ENCODE measurements around the gene CCDC12.

CCDC12 gene

GRCh38 chr3:46902188-46902631, 74.3 kb downstream of the CCDC12 start:
- no peaks in the 10 kb centered on the region for H3K9me3 ChIP-seq (ENCODE audit: low read depth, low read length)
- DNase-seq (ENCODE audit: low read depth, low spot score): no peak
- TF ChIP-seq FOXP2 (optimal IDR thresholded peaks at IDR 0.05; ENCODE audit: control extremely low read depth, extremely low read length, insufficient read depth) (no peak), POLR2AphosphoS5 (IDR thresholded peaks at IDR 0.05; ENCODE audit: borderline replicate concordance, low read depth, low read length) (no peak), EZH2 (IDR thresholded peaks at IDR 0.05) (no peak)
- no peak overlapping the region for H3K4me3 ChIP-seq
- H3K9ac ChIP-seq (ENCODE audit: insufficient read length): no peak overlapping the region
- no peak overlapping the region for H3K27ac ChIP-seq
- H3K36me3 ChIP-seq (ENCODE audit: insufficient read depth, low read length): no peaks in the 10 kb centered on the region

- TF ChIP-seq EZH2 (IDR thresholded peaks at IDR 0.05) (no peak), POLR2AphosphoS5 (IDR thresholded peaks at IDR 0.05; ENCODE audit: borderline replicate concordance, low read depth, low read length) (no peak)
- no peak for DNase-seq (ENCODE audit: low read depth, low spot score)
- no peaks in the 10 kb centered on the region for H3K9me3 ChIP-seq (ENCODE audit: low read depth, low read length)
- H3K27ac ChIP-seq: no peak overlapping the region
- no peak overlapping the region for H3K4me3 ChIP-seq
- H3K9ac ChIP-seq (ENCODE audit: insufficient read length): no peak overlapping the region
- no peaks in the 10 kb centered on the region for H3K36me3 ChIP-seq (ENCODE audit: insufficient read depth, low read length)
These were observed 74.9 kb downstream of the CCDC12 start for GRCh38 chr3:46901591-46902187.

DNA sequence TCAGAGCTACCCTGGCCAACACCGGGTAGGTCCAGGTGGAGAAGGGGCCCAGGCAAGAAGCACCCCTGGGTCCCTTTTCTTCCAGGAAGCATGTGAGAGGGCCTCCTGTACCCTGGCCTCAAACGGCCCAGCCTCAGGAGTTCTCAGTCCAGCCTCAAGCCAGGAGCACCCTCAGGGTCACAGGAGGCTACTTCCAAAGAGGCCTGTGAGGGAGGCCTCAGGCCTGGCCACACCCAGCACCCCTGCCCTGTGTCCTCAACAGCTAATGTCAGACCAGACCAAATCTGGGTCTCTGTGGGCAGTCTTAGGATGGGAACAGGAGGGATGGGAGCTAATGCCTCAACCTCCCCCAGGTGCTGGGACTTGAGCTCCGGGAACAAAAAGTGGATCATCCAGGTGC, 75.5 kb downstream of the CCDC12 start:
- H3K9ac ChIP-seq (ENCODE audit: insufficient read length): no peak overlapping the region
- H3K4me3 ChIP-seq: no peak overlapping the region
- TF ChIP-seq EZH2 (IDR thresholded peaks at IDR 0.05) (no peak), FOXP2 (optimal IDR thresholded peaks at IDR 0.05; ENCODE audit: control extremely low read depth, extremely low read length, insufficient read depth) (no peak), POLR2AphosphoS5 (IDR thresholded peaks at IDR 0.05; ENCODE audit: borderline replicate concordance, low read depth, low read length) (no peak)
- H3K9me3 ChIP-seq (ENCODE audit: low read depth, low read length): no peaks in the 10 kb centered on the region
- no peaks in the 10 kb centered on the region for H3K36me3 ChIP-seq (ENCODE audit: insufficient read depth, low read length)
- H3K27ac ChIP-seq: no peak overlapping the region
- DNase-seq (ENCODE audit: low read depth, low spot score): no peak

DNA sequence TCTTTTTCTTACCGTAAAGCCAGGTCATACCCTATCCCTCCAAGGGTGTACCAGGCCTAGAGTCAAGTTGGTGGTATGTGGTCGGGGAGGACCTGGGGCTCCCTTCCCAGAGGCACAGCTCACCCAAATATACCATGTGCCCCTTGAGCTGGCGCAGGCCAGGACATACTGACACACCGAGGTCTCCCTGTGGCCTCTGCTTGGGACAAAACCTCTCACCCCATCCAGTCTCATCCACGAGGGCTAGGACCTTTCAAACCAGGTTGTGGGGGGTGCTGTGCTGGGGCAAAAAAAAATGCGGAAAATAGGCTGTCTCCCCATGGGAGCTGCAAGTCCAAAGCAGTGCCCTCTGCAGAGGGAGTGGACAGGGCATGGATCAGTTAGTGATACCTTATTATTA, 76.2 kb downstream of the CCDC12 start:
- Histone ChIP-seq H3K4me3 (no peak overlapping the region), H3K9ac (ENCODE audit: insufficient read length) (no peak overlapping the region), H3K9me3 (ENCODE audit: low read depth, low read length) (no peaks in the 10 kb centered on the region), H3K36me3 (ENCODE audit: insufficient read depth, low read length) (no peaks in the 10 kb centered on the region), H3K27ac (no peak overlapping the region)
- TF ChIP-seq POLR2AphosphoS5 (IDR thresholded peaks at IDR 0.05; ENCODE audit: borderline replicate concordance, low read depth, low read length): no peak
- no peak for TF ChIP-seq EZH2 (IDR thresholded peaks at IDR 0.05)
- no peak for DNase-seq (ENCODE audit: low read depth, low spot score)

DNA sequence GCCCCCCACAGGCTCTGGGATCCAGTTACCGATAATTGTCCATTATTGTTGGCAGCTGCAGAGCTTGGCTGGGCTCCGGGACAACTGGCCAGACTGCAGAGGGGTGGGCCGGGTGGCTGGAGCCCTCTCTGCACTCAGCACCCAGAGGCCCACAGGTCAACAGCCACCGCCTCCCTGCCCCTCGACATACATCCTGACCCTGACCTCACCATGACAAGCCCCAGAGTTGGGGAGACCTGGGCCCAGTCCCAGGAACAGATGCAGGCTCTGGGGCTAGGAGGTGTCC, 76.6 kb downstream of the CCDC12 start:
- no peak overlapping the region for H3K27ac ChIP-seq
- TF ChIP-seq POLR2AphosphoS5 (IDR thresholded peaks at IDR 0.05; ENCODE audit: borderline replicate concordance, low read depth, low read length): no peak
- TF ChIP-seq EZH2 (IDR thresholded peaks at IDR 0.05): no peak
- no peak for TF ChIP-seq FOXP2 (optimal IDR thresholded peaks at IDR 0.05; ENCODE audit: control extremely low read depth, extremely low read length, insufficient read depth)
- DNase-seq (ENCODE audit: low read depth, low spot score): no peak

DNA sequence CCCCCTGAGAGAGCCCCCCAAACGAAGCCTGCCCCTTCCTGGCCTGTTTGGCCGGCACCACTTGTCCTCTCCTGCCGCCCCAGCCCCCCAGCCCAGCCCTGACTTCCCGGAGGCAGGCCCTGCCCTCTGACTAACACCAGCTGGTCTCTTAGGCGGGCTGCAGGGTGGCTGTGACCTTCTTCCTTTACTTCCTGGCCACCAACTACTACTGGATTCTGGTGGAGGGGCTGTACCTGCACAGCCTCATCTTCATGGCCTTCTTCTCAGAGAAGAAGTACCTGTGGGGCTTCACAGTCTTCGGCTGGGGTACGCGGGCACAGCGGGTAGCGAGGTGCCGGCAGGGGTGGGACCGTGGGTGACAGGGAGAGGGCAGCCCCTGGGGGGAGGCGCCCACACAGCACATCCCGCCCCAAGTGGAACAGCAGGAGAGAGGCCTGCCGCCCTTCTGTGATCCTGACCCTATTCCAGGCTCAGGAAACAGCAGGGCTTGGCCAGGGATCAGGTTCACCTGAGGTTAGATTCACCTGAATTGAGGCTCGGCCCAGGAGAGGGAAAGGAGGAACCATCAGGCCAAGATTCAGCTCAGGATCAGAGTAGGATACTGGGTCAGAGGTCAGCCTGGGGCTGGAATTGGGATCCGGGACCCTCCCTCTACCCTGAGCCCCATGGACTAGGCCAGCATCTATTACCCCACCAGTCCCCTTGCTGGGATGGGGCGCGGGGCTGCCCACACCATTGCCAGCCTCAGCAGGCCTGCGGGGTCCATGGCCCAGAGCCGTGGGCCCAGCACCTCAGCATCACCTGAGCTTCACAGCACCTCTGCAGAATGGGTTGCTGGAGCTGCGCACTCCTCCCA, 77.2 kb downstream of the CCDC12 start:
- Histone ChIP-seq H3K27ac (no peak overlapping the region), H3K4me3 (no peak overlapping the region), H3K9ac (ENCODE audit: insufficient read length) (no peak overlapping the region), H3K9me3 (ENCODE audit: low read depth, low read length) (no peaks in the 10 kb centered on the region), H3K36me3 (ENCODE audit: insufficient read depth, low read length) (no peaks in the 10 kb centered on the region)
- no peak for DNase-seq (ENCODE audit: low read depth, low spot score)
- TF ChIP-seq FOXP2 (optimal IDR thresholded peaks at IDR 0.05; ENCODE audit: control extremely low read depth, extremely low read length, insufficient read depth) (no peak), POLR2AphosphoS5 (IDR thresholded peaks at IDR 0.05; ENCODE audit: borderline replicate concordance, low read depth, low read length) (no peak), EZH2 (IDR thresholded peaks at IDR 0.05) (no peak)

More for the DNA sequence above, 76.6 kb downstream of the CCDC12 start:
- no peaks in the 10 kb centered on the region for H3K9me3 ChIP-seq (ENCODE audit: low read depth, low read length)
- H3K36me3 ChIP-seq (ENCODE audit: insufficient read depth, low read length): no peaks in the 10 kb centered on the region
- no peak overlapping the region for H3K4me3 ChIP-seq
- H3K9ac ChIP-seq (ENCODE audit: insufficient read length): no peak overlapping the region

- Histone ChIP-seq H3K27ac (no peak overlapping the region), H3K9me3 (ENCODE audit: low read depth, low read length) (no peaks in the 10 kb centered on the region), H3K36me3 (ENCODE audit: insufficient read depth, low read length) (no peaks in the 10 kb centered on the region), H3K4me3 (no peak overlapping the region), H3K9ac (ENCODE audit: insufficient read length) (no peak overlapping the region)
- TF ChIP-seq EZH2 (IDR thresholded peaks at IDR 0.05): no peak
- no peak for TF ChIP-seq FOXP2 (optimal IDR thresholded peaks at IDR 0.05; ENCODE audit: control extremely low read depth, extremely low read length, insufficient read depth)
- TF ChIP-seq POLR2AphosphoS5 (IDR thresholded peaks at IDR 0.05; ENCODE audit: borderline replicate concordance, low read depth, low read length): no peak
- no peak for DNase-seq (ENCODE audit: low read depth, low spot score)
These were observed 78.0 kb downstream of the CCDC12 start for GRCh38 chr3:46898321-46899150.

DNA sequence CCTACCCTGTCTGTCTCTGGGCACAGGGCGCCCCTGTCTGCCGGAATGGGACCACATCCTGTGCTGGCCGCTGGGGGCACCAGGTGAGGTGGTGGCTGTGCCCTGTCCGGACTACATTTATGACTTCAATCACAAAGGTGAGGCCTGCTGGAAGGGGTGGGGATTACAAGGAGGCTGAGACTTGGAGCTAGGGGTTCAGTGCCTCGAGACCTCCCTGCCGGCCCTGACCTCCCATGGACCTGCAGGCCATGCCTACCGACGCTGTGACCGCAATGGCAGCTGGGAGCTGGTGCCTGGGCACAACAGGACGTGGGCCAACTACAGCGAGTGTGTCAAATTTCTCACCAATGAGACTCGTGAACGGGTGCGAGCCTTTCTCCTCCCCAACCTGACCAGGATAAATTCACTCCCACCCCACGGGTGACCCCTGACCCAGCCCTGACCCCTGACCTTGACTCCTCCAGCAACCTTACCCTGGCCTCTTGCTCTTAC, 78.7 kb downstream of the CCDC12 start:
- no peak for TF ChIP-seq FOXP2 (optimal IDR thresholded peaks at IDR 0.05; ENCODE audit: control extremely low read depth, extremely low read length, insufficient read depth)
- TF ChIP-seq POLR2AphosphoS5 (IDR thresholded peaks at IDR 0.05; ENCODE audit: borderline replicate concordance, low read depth, low read length): no peak
- TF ChIP-seq EZH2 (IDR thresholded peaks at IDR 0.05): no peak
- Histone ChIP-seq H3K4me3 (no peak overlapping the region), H3K36me3 (ENCODE audit: insufficient read depth, low read length) (no peaks in the 10 kb centered on the region), H3K9me3 (ENCODE audit: low read depth, low read length) (no peaks in the 10 kb centered on the region), H3K9ac (ENCODE audit: insufficient read length) (no peak overlapping the region), H3K27ac (no peak overlapping the region)
- no peak for DNase-seq (ENCODE audit: low read depth, low spot score)

All from SK-N-MC (cell line).